Activated naive CD4-positive, alpha-beta T cell treated with anti-CD3 and anti-CD28 coated beads, Interleukin-2, amount 50 U/mL, for 24 hours (primary cell): Measurements from ENCODE around the gene EXOC4.

Experiments
- H3K27ac Mint-ChIP-seq: one replicate; pipeline ENCODE4 v1.8.0; 2021; ENCODE audit warnings: mild to moderate bottlenecking, mixed read lengths
- H3K27me3 Mint-ChIP-seq: one replicate; pipeline ENCODE4 v1.8.0; 2021; ENCODE audit warnings: mixed read lengths
- H3K36me3 Mint-ChIP-seq: one replicate; pipeline ENCODE4 v1.8.0; 2021; ENCODE audit warnings: mixed read lengths
- H3K4me1 Mint-ChIP-seq: one replicate; pipeline ENCODE4 v1.8.0; 2021; ENCODE audit warnings: mixed read lengths
- H3K4me3 Mint-ChIP-seq: one replicate; pipeline ENCODE4 v1.8.0; 2021; ENCODE audit warnings: mild to moderate bottlenecking, mixed read lengths
- H3K9me3 Mint-ChIP-seq: one replicate; pipeline ENCODE4 v1.8.0; 2021; ENCODE audit warnings: mixed read lengths

Gene EXOC4

GRCh38 chr7:133821171-133821570 is 568.3 kb downstream of the EXOC4 start:
- Mint-ChIP-seq H3K27me3 (no peaks in the 10 kb centered on the region), H3K9me3 (no peaks in the 10 kb centered on the region), H3K27ac (no peak overlapping the region), H3K36me3 (peaks cover 46% of the 10 kb centered on the region), H3K4me1 (peaks cover 4% of the 10 kb centered on the region), H3K4me3 (no peak overlapping the region)

GRCh38 chr7:133822001-133822641 is 569.2 kb downstream of the EXOC4 start:
- peaks cover 48% of the 10 kb centered on the region for H3K36me3 Mint-ChIP-seq
- H3K27ac Mint-ChIP-seq = no peak overlapping the region
- H3K4me1 Mint-ChIP-seq = peaks cover 4% of the 10 kb centered on the region
- no peak overlapping the region for H3K4me3 Mint-ChIP-seq
- H3K27me3 Mint-ChIP-seq = no peaks in the 10 kb centered on the region
- no peaks in the 10 kb centered on the region for H3K9me3 Mint-ChIP-seq

DNA sequence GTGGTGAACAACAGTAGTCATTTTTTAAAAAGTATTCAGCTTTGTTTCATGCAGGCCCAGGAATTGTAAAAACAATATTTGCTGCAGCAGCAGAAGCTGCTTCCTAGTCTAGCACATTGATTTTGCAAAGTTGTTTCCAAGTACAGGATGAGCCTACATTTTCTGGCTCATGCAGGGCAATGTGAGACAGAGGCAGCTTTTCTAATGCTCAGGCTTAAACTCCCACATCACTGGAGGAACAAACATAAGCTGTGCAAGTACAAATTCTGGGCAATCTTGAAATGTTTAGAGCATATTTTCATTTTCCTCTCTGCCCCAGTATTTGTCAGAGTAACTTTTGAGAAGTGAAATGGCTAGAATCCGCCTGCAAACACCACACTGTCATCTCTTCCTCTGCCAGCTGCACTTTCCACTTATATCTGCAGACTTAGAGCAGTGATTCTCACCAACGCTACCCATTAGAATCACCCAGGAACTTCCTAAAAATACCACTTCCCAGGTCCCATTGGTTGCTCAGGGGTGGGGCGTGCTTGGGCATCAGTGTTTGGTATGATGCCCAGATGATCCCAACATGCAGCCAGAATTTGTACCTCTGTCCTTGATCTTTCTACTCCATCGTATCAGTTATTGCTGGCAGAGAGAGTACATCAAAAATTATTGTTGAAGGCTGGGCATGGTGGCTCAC is 570.1 kb downstream of the EXOC4 start:
- Mint-ChIP-seq H3K27ac (no peak overlapping the region), H3K36me3 (peaks cover 46% of the 10 kb centered on the region), H3K27me3 (no peaks in the 10 kb centered on the region), H3K9me3 (no peaks in the 10 kb centered on the region), H3K4me3 (no peak overlapping the region), H3K4me1 (peaks cover 4% of the 10 kb centered on the region)

GRCh38 chr7:133824132-133824531 is 571.3 kb downstream of the EXOC4 start:
- no peak overlapping the region for H3K4me3 Mint-ChIP-seq

GRCh38 chr7:133827707-133828623 is 575.1 kb downstream of the EXOC4 start:
- Mint-ChIP-seq H3K27ac (no peak overlapping the region), H3K36me3 (peaks cover 40% of the 10 kb centered on the region), H3K27me3 (no peaks in the 10 kb centered on the region)

More at GRCh38 chr7:133824132-133824531, 571.3 kb downstream of the EXOC4 start:
- no peak overlapping the region for H3K27ac Mint-ChIP-seq
- no peaks in the 10 kb centered on the region for H3K9me3 Mint-ChIP-seq
- H3K4me1 Mint-ChIP-seq = peaks cover 4% of the 10 kb centered on the region
- H3K27me3 Mint-ChIP-seq = no peaks in the 10 kb centered on the region
- H3K36me3 Mint-ChIP-seq = peaks cover 39% of the 10 kb centered on the region

GRCh38 chr7:133828906-133829305 is 576.0 kb downstream of the EXOC4 start:
- Mint-ChIP-seq H3K27ac (no peak overlapping the region), H3K4me3 (no peak overlapping the region), H3K36me3 (peaks cover 38% of the 10 kb centered on the region), H3K4me1 (peaks cover 4% of the 10 kb centered on the region), H3K9me3 (peaks cover 10% of the 10 kb centered on the region), H3K27me3 (no peaks in the 10 kb centered on the region)

More at GRCh38 chr7:133827707-133828623, 575.1 kb downstream of the EXOC4 start:
- peaks cover 10% of the 10 kb centered on the region for H3K9me3 Mint-ChIP-seq
- peaks cover 4% of the 10 kb centered on the region for H3K4me1 Mint-ChIP-seq
- no peak overlapping the region for H3K4me3 Mint-ChIP-seq

DNA sequence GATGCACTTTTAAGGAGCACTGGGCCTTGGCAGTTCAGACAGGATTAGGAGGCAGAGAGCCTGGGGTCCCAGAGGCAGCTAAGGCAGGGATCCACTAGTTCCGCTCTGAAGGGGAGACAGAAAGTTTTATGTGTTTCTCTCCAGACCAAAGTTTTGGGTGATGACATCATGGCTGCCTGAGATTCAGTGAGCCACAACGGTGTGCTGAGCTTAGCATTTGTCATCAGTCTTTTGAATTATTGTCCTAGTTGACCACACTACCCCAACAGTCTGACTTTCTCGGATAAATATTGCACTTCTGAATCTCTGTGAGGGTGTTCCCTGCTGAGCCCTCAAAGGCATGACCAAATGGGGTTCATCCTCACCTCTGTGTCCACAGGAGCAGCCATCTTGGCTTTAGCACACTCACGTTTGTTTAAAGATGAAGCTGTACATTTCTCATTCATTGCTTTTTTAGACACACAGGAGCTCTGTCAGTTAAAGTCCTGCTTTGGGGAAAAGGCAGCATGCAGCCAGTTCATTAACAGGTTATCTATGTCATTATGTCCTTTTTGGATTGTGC is 576.5 kb downstream of the EXOC4 start:
- no peak overlapping the region for H3K27ac Mint-ChIP-seq
- H3K9me3 Mint-ChIP-seq = peaks cover 10% of the 10 kb centered on the region
- H3K4me1 Mint-ChIP-seq = no peaks in the 10 kb centered on the region
- H3K27me3 Mint-ChIP-seq = no peaks in the 10 kb centered on the region
- H3K36me3 Mint-ChIP-seq = peaks cover 34% of the 10 kb centered on the region
- H3K4me3 Mint-ChIP-seq = no peak overlapping the region

DNA sequence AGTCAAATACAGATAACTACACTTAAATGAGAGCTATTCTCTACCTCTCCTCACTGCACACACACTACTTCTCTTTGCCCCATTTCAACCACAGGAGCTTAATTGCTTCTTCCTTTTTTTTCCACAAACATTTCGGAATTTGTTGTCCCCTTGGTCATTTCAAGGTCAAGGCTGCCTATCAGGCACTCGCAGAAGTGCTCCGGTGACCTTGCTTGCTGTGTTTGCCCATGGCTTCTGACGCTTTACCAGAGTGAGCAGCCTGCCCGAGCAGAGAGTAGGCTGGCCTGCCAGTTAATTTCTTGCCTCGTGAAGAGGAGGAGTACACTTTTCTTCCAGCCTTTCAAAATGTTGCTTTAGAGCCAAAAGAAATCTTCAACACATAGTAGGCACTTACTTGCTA is 577.2 kb downstream of the EXOC4 start:
- peaks cover 10% of the 10 kb centered on the region for H3K9me3 Mint-ChIP-seq
- no peak overlapping the region for H3K27ac Mint-ChIP-seq
- H3K4me1 Mint-ChIP-seq = no peaks in the 10 kb centered on the region
- H3K27me3 Mint-ChIP-seq = no peaks in the 10 kb centered on the region
- peaks cover 29% of the 10 kb centered on the region for H3K36me3 Mint-ChIP-seq
- H3K4me3 Mint-ChIP-seq = no peak overlapping the region

- Mint-ChIP-seq H3K36me3 (peaks cover 21% of the 10 kb centered on the region), H3K4me1 (no peaks in the 10 kb centered on the region), H3K9me3 (peaks cover 13% of the 10 kb centered on the region), H3K27me3 (no peaks in the 10 kb centered on the region), H3K4me3 (no peak overlapping the region), H3K27ac (no peak overlapping the region)
These were observed 583.8 kb downstream of the EXOC4 start for GRCh38 chr7:133836666-133837065.

GRCh38 chr7:133837224-133837623 is 584.3 kb downstream of the EXOC4 start:
- no peaks in the 10 kb centered on the region for H3K27me3 Mint-ChIP-seq
- no peak overlapping the region for H3K4me3 Mint-ChIP-seq
- peaks cover 10% of the 10 kb centered on the region for H3K9me3 Mint-ChIP-seq
- H3K36me3 Mint-ChIP-seq = peaks cover 16% of the 10 kb centered on the region
- no peaks in the 10 kb centered on the region for H3K4me1 Mint-ChIP-seq
- H3K27ac Mint-ChIP-seq = no peak overlapping the region

DNA sequence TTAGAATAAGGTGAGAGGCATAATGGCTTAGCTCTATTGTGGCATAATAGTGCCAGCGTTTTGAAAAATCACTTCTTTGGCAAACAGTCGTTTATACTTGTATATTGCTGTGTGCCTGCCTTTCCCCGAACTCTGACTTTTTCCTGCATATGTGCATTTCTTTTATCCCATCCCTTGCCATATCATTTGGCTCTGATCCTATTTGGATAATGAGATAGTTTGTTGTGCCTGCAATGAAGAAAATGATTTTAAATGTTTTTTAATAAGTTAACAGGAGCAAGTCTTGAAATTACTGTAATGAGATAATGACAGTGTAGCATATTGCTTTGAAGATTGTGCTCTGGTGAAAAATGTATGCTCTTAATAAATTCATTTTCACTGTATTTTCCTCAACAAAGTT is 586.2 kb downstream of the EXOC4 start:
- H3K27me3 Mint-ChIP-seq = no peaks in the 10 kb centered on the region
- H3K36me3 Mint-ChIP-seq = peaks cover 19% of the 10 kb centered on the region
- no peaks in the 10 kb centered on the region for H3K4me1 Mint-ChIP-seq
- no peak overlapping the region for H3K27ac Mint-ChIP-seq
- H3K4me3 Mint-ChIP-seq = no peak overlapping the region
- peaks cover 7% of the 10 kb centered on the region for H3K9me3 Mint-ChIP-seq

DNA sequence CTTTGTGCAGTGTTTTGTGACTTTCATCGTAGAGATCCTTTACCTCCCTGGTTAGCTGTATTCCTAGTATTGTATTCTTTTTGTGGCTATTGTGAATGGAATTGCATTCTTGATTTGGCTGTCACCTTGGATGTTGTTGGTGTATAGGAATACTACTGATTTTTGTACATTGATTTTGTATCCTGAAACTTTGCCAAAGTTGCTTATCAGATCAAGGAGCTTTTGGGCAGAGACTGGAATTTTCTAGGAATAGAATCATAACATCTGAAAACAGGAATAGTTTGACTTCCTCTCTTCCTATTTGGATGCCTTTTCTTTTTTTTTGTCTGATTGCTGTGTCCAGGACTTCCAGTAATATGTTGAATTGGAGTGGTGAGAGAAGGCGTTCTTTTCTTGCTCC is 590.5 kb downstream of the EXOC4 start:
- Mint-ChIP-seq H3K27ac (no peak overlapping the region), H3K27me3 (no peaks in the 10 kb centered on the region), H3K4me3 (no peak overlapping the region), H3K4me1 (peaks cover 4% of the 10 kb centered on the region), H3K9me3 (peaks cover 7% of the 10 kb centered on the region), H3K36me3 (peaks cover 18% of the 10 kb centered on the region)

GRCh38 chr7:133845005-133845404 is 592.1 kb downstream of the EXOC4 start:
- H3K9me3 Mint-ChIP-seq = peaks cover 4% of the 10 kb centered on the region
- H3K36me3 Mint-ChIP-seq = peaks cover 15% of the 10 kb centered on the region
- no peak overlapping the region for H3K4me3 Mint-ChIP-seq
- no peaks in the 10 kb centered on the region for H3K27me3 Mint-ChIP-seq
- H3K4me1 Mint-ChIP-seq = peaks cover 4% of the 10 kb centered on the region
- no peak overlapping the region for H3K27ac Mint-ChIP-seq

GRCh38 chr7:133846203-133846945 is 593.5 kb downstream of the EXOC4 start:
- peaks cover 17% of the 10 kb centered on the region for H3K36me3 Mint-ChIP-seq
- no peaks in the 10 kb centered on the region for H3K27me3 Mint-ChIP-seq
- H3K4me3 Mint-ChIP-seq = no peak overlapping the region
- no peaks in the 10 kb centered on the region for H3K9me3 Mint-ChIP-seq
- H3K27ac Mint-ChIP-seq = no peak overlapping the region
- peaks cover 4% of the 10 kb centered on the region for H3K4me1 Mint-ChIP-seq
